Renal cortex interstitium (tissue), 11 donors: Measurements from ENCODE around the gene EN2. TPM values are rescaled to one million over a fixed set of nuclear protein-coding genes. Genes with fewer than 3 reads are reported as not detected.
A peak's percentile ranks its signal among the peaks of the same experiment; 100 is the strongest.

Source experiments
- DNase-seq, 11 donors: peaks; one replicate each; pipeline ENCODE4 v3.0.0-alpha.2; 2013; ENCODE audit warnings: low read depth in 9 of 11, low spot score in 4 of 11; ENCODE audit errors: extremely low read depth in 1 of 11
- polyA plus RNA-seq, 3 donors: library from polyadenylated mRNA; unstranded; fragments of 120-200 nt; gene quantifications; one replicate each; pipeline ENCODE4 v1.2.1, GENCODE V29; 2013; ENCODE audit not compliant: insufficient read length in 3 of 3

Gene EN2
- polyA plus RNA-seq, 3 donors = 0.10 to 0.42 (median 0.18) TPM

DNA sequence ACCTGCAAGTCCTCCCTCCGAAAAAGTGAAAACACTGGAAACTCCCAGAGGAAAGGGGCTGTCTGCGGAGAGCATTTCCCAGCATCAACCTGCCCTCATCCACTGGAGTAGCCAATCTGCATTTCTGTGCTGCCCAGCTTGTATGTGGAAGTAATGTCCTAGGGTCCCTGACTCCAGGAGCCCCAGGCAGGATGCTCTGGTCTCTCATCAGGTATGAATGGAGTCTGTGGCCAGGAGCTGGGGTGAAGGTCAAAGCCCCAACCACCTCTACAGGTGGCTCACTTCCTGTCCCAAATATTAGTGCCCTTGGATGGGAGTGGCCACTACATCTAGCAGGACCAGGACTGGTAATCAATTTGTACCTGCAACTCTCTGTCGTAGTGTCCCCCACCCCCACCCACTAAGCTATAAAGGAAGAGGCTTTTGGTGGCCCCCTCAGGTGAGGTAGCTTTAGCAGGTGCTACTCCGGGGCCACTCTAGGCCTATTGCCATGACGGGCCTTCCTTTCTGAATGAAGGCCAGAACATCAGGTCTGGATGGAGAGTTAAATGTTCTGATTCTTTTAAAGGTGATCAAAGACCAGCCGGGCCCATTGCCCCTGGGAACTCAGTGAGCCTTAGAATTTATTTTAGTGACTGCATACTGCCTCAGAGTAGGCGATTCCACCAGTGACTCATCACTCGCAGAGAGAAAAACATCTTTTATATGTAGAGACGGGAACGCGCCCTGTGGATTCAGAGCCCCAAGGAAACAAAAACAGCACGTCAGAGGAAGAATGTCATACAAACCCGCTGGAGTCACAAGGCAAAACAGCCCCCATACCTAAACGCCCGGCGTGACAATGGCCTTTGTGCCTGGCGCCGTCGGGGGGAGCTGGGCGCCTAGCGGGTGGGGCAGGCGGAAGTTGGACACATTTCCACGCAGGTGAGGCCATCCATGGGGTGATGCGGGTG, 13.0 kb downstream of the EN2 start:
- no peak for DNase-seq

DNA sequence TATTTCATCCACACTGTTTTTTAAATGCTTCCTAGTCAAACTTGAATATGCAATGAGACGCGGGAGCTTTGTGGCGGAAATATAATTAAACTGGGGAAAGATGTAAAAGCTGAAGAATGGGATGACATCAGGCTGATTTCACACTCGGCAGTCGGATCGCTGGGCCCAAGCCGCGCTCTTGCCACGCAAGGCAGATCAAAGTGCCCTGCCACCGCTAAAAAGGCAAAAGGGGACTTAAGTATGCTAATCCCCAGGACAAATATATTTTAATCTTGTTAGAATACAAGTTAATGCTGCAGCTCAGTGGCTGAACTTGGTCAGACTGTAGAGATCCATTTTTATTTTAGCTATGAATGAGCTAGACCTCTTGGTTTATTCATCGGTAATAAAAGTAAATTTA, 13.8 kb downstream of the EN2 start:
- DNase-seq = no peak

DNA sequence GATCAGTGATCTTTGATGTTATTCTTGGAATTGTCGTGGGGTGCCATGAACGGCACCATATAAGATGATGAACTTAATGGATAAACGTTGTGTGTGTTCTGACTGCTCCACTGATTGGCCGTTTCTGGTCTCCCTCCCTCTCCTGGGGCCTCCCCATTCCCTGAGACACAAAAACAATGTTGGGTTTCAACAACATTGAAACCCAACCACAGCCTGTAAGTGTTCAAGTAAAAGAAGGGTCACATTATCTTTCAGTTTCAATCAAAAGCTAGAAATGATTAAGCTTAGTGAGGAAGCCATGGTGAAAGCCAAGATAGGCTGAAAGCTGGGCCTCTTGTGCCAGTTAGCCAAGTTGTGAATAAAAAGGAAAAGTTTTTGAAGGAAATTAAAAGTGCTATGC, 19.5 kb downstream of the EN2 start:
- no peak for DNase-seq

DNA sequence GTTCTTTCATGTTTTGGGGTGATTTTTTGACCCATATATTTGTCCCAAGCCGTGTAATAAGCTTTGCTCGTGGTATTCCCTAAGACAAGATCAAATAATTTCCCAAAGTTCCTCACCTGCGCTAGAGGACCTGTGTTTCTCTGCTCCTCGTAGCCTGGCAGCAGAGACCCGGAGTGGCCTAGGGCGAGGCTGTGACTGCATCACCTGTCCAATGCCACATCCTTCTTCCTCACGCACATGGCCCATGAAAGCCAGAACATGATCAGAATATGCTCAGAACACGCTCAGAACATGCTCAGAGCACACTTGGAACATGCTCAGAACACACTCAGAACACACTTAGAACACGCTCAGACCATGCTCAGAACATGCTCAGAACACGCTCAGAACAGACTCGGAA, 23.8 kb downstream of the EN2 start:
- no peak for DNase-seq

DNA sequence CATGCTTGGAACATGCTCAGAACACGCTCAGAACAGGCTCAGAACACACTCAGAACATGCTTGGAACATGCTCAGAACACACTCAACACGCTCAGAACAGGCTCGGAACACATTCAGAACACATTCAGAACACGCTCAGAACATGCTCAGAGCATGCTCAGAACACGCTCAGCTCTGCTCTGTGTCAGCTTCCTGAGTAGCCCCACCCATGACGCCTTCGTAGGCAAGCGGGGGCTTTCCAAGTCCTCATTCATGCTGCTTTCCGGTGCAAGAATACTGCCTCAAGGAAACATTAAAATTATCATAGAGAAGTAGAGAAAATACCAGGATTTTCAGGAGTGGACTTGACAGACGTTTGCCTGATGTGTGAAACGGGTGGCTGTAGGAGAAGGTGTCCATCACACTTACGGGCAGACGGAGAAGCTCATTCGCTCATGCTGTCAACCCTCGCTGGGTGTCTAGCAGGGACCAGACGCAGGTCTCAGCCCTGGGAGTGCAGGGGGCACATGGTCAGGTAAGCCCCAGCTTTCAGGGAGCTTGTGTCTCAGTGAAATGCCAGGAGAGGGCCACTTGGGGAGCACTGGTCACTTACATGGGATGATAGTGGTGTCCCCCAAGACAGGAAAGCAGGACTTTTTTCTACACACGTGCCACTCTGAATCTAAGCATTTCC, 24.7 kb downstream of the EN2 start:
- DNase-seq = no peak

DNA sequence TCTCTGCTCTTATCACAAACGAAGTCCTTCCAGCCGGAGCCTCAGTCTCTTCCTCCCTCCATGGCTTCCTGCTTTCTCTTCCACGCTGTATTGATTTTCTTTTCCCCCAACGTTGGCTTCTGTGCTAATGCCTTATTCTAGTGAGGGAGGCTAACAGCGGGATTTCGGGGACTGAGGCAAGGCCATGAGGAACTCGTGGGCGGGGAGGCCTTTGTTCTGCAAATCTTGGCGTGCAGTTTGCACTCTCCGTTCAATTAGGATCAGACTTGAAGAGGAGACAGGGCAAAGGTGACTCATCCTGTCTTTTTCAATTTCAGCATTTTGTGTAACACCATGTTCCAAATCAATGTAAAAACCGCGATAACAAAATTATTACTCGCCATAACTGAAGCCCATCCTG, 25.3 kb downstream of the EN2 start:
- DNase-seq = no peak

DNA sequence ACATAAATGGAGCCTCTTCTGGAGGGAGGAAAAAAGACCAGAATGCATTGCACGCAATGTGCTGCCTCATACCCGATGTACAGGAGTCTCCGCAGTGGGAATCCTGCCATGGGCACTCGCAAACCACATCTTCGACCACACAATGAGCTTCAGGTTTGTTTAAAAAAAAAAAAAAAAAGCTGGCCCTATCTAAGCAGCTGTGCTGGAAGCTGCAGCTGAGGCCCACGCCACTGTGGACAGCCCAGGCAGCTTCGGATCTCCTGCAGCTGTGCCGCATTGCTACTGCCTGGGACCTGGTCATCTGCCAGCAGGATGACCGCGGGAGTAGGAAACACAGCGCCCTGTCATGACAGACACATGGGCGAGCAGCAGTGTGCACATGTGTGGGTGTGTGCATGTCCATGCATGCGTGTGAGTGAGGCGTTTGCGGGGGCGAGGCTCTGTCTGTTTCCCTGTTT, 26.0 kb downstream of the EN2 start:
- no peak for DNase-seq

DNA sequence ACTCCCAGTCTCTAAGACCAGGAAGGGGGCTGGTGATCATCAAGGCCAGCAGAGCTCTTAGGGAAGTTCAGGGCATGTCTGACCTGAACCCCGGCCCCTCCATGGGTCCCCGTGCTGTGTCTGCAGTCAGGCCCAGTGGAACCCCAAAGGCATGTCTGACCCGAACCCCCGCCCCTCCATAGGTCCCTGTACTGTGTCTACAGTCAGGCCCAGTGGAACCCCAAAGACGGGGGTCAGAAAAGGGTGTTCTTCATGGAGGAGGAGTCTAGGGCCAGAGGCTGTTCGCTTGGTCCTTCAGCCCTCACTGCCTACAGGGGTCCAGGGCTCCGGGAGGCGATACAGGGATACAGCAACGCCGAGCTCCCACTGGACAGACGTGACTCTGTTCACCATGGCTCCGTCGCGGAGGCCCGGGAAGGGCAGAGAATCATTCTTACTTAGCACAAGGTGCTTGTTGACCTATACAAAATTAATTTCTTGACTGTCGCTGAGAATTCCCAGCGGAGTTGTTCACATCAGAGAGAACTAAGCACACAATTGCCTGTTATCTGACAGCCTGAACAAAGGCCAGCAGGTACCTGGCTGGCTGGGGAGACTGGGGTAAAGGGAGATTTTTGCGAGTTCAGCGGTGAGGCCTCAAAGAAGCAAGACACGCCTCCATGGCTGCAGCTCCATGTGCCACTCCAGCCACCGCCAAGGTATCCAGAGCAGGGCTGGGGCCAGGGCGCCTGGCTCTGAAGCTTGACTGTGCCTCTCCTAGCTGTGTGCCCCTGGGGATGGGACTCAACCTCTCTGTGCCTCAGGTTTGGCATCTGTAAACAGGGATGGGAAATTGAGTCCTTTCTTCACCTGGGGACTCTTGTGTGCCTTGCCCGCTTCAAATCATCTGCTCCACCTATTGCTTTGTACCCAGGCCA, 26.8 kb downstream of the EN2 start:
- DNase-seq = no peak

DNA sequence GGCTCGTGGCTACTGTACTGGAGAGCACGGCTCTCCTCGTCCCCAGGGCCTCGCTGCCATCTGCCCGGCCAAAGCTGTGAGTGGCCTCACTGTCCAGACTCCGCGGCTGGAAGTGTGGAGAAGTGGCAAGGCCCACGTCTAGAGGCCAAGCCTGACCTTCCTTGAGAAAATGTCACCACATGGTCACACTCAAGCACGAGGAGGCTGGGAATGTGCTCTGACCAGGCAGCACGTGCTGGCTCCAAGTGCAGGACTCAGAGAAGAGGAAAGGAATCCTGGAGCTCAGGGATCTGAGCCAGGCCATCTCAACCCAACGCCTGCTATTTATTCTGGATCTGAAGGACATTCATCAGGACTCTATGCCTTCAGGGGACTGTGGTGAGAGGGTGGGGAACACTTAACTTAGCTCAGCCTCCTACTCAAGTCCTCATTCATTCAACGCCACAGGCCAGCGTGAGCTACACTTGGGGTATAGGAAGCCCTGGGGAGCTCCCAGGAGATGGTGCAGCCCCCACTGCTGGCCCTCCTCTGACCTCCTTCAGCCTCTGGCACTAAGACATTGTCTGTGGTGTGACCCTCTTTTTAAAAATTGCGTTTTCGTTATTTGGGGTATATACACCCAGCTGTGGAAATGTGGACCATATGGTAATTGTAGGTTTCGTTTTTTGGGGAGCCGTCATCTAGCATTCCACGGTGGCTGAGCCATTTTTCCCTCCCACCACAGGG, 29.0 kb downstream of the EN2 start:
- no peak for DNase-seq

DNA sequence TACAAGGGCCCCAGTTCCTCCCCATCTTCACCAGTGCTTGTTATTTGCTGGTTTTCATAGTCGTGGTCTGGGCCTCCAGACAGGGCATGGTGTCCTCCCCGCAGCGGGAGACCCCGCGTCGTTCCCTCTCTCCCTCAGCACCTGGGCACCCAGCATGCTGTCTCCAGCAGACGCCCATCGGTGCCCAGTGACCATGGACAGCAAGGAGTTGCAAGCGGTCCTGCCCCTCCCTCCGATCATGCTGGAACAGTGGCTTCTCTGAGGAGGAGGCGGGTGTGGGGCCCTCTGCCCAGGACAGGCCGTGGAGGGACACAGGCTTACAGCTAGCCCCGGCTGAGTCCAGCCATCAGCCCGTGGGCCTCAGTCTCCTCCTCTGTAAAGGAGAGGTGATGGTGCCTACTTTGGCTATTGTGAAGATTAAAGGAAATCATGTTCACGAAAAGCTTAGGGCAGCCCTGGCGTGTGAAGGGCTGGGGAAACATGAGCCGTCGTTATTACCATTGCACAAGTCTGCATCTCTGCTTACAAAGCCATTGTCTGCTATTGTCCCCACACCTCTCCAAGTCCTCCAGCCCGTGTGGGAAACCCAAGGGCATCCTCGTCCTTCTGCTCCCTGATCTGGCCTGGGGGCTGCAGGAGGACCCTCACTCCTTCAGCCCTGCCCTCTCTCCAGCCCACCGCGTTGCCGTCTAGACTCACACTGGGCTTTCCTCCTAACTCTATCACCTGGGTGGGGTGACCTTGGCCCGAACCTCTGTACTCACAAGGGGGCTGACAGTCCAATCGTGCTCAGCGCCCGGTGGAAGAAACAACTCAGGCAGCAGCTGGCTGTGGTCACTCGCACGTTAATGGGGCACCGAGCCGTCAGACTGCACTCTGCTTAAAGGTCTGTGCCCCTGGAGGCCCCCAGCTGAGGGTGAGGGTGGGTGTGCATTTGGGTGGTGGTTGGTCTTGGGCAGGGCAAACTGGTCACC, 29.9 kb downstream of the EN2 start:
- no peak for DNase-seq

DNA sequence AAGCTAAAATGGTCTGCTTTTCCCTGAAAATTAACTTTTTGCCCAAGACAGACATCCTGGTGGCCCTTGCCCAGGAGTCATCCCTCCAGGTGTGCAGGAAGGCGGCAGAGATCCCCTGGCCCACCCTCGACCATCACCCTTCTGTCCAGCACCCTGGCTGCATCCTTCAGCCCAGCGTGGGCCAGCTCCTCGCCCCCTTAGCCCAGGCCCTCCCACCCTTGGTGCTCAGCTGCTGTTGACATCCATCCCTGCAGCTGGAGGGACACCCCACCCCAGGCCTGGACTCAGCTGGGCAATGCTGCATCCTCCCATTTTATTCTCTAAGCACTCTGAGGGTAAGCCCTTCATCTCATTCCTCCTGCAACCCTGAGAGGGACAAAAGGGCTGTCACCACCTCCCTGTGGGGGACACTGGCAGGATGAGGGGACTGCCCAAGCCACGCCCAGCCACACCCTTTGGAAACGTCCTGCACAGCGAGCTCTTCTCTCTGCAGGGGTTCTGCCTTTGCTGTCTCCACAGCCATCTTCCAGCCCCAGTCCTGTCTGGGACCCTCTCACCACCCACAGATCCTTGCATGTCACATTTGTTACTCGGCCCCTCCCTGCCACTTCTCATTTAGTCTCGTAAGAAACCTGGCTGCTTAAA, 30.7 kb downstream of the EN2 start:
- DNase-seq = no peak

DNA sequence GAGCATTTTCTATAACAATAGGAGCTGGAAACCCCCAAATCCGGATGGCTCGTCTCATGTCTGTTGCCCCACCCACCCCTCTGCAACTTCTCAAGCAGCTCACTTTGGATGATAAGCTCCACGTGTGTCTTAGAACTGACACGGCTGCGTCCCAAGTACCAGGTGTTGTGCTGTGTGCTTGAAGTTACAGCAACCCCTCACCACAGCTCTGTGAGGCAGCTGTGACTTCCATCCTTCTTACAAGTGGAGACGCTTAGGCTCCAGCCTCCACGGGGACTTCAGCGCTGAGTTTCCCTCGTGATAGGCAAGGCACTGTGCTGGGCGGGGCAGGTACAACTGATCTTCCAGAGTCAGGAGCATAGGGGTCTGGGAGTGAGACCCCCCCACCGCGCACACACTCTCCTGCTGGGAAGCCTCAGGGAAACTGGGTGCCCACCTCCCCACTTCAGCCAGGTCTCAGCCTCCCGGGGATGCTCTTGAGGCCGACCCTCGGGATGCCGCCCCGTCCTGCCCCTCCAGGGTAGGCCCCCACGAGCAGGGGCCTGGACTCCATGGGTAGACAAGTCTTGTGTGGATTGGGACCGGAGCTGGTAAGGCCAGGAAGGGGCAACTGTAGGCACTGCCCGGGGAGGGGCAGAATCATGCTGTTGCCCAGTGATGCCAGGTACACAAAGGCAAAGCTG, 31.4 kb downstream of the EN2 start:
- DNase-seq = no peak

DNA sequence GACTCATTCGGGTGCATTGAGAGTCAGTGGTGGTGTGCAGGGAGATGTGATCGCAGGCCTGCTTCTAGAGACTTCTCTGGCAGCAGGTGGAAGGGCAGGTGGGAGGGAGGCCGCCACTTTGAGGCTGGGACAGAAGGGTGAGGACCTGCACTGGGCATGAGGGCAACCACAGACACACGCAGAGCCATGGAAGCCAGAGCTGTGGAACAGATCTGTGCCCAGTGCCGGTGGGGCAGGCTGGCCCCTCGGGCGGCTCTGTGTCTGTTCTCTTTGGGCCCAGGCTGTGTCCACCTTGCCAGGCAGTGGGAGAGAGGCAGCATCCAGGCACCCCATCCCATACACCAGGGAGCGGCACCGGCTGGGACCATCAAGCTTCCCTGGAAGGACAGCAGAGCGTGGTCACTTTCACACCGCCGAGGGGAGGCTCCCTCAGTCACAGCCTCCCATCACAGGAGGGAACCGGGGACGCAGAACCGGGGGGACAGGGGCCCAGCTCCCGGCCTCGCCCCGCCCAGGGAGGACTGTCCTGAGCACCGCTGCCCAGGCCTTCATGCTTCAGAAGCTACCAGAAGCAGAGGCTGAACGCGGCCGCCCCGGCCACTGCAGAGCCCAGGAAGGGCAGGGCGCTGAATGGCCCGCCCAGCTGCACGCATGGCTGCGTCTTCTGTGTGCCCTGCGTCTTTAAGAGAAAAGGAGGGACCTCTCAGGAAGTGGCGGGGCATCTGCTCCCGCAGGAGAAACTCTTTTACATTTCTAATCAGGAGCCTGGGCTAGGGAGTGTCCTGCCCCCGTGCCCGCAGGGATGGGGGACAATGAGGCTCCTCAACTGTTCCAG, 32.1 kb downstream of the EN2 start:
- DNase-seq = no peak

DNA sequence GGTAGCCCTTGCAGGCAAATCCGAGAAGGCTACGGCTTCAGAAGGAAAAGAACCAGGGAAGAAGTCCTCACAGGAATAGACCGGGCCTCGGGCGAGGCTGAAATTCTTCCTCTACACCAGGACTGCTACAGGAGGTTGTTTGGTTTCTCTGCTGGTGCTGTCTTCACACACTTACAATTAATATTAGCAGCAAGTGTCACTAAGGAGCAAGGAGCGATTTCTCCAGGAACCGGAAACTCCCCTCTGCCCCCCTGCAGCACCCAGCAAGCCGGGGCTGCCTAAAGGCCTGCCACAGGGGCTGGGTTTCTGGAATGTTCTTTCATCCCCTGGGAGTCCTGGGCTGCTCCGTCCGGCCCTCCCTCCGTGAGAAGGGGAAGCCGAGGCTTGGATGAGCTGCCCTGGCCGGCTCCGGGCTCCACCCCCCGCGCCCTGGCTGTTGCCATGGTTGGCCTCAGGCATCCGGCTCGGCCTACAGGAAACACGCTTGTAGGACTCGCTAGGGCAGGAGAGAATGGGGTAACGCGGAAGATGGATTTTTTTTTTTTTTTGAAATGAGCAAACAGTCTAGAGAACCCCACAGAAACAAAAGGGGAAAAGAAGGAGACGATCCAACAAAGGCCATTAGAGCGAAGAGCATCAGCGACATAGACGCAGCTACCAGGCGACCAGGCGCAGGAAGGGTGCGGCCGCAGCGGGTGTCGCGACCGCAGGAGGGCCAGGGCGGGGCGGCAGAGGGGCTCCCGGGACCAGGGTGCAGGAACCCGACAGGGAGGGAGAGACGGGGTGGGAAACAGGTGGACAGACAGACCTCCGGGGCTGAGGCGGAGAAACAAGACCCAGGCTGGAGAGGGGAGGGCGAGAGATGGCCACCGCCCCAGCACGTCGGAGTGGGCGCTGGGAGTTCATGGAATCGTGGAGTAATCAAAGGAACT, 33.0 kb downstream of the EN2 start:
- DNase-seq = peak in 2 of 11 donors; percentile 53 to 54

DNA sequence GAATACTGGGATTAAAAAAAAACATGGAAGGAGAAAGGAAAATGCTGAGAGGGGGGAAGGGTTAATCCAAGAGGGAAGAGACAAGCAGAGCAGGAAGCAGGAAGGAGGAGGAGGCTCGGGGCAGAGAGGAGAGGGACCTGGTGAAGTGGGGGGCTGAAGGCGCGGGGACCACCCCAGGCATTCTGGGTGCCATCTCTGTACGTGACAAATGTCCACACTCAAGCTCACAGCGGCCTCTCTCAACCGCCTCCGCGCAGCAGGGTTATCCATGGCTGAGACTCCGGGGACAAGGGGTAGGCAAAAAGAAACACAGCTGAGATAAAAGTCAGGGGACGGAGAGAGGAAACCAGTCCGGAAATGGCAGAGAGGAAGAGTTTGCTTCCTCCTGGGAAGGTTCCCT, 33.9 kb downstream of the EN2 start:
- DNase-seq = no peak
